MCF 10A (cell line): ENCODE data around the gene NDUFB5. TPM values are rescaled to one million over a fixed set of nuclear protein-coding genes. Genes with fewer than 3 reads are reported as not detected.
"Not testable (repeated sequence)": the region's sequence is repeated elsewhere in the genome, so short reads cannot be mapped to it uniquely, and the experiment has no call there.

Experiments used
- BruUV-seq: library from RNA; stranded (reverse); fragments of 400-500 nt; replicated peaks from 2 replicates; lab custom pipeline; 2021; lab: Mats Ljungman, UMichigan
- CTCF ChIA-PET: fragments of 300-600 bp; sonication (Branson Sonifier 250); formaldehyde crosslinking; extraction: SDS; loops from one replicate; lab custom pipeline; 2021; ENCODE audit warnings: antibody characterized with exemption, inconsistent platforms; lab: Yijun Ruan, JAX
- POLR2A ChIA-PET: fragments of 300-600, 350-650 bp; sonication (Branson Sonifier 250); formaldehyde crosslinking; extraction: SDS; loops from one replicate; lab custom pipeline; 2020; ENCODE audit warnings: antibody characterized with exemption, inconsistent platforms; lab: Yijun Ruan, JAX
- DNase-seq: peaks from one replicate; pipeline ENCODE4 v3.0.0-alpha.2; 2018; ENCODE audit not compliant: unreplicated experiment
- H3K27ac Mint-ChIP-seq: one replicate; pipeline ENCODE4 v1.8.0; 2022; ENCODE audit warnings: mild to moderate bottlenecking, low read depth, mixed read lengths; ENCODE audit not compliant: unreplicated experiment
- H3K27me3 Mint-ChIP-seq: one replicate; pipeline ENCODE4 v1.8.0; 2022; ENCODE audit warnings: mixed read lengths; ENCODE audit not compliant: insufficient read depth, unreplicated experiment
- H3K36me3 Mint-ChIP-seq: one replicate; pipeline ENCODE4 v1.8.0; 2022; ENCODE audit warnings: mild to moderate bottlenecking, moderate library complexity, mixed read lengths; ENCODE audit not compliant: insufficient read depth, unreplicated experiment
- H3K4me1 Mint-ChIP-seq: one replicate; pipeline ENCODE4 v1.8.0; 2022; ENCODE audit warnings: mixed read lengths; ENCODE audit not compliant: insufficient read depth, unreplicated experiment
- H3K4me3 Mint-ChIP-seq: one replicate; pipeline ENCODE4 v1.8.0; 2022; ENCODE audit warnings: mild to moderate bottlenecking, moderate library complexity, mixed read lengths; ENCODE audit not compliant: unreplicated experiment
- H3K9me3 Mint-ChIP-seq: one replicate; pipeline ENCODE4 v1.8.0; 2022; ENCODE audit warnings: mixed read lengths; ENCODE audit not compliant: unreplicated experiment
- CTCF ChIP-seq: fragments of 200-600 bp; IDR thresholded peaks from one replicate; pipeline ENCODE4 v1.8.0; 2022; ENCODE audit warnings: antibody characterized with exemption, mild to moderate bottlenecking; ENCODE audit not compliant: unreplicated experiment
- intact Hi-C: fragments of 100-400 bp; cut with micrococcal nuclease; formaldehyde crosslinking; loops from 2 replicates; pipeline ENCODE4 v1.14.1; 2022
- total RNA-seq: library from RNA; stranded (reverse); gene quantifications from 2 replicates; pipeline ENCODE4 v1.2.3, GENCODE V29; 2022

The NDUFB5 gene
- total RNA-seq, 1 experiment from 2014 or later = 115 TPM

- Mint-ChIP-seq H3K9me3 (no peaks in the 10 kb centered on the region), H3K36me3 (peaks cover 68% of the 10 kb centered on the region), H3K27me3 (no peaks in the 10 kb centered on the region), H3K27ac (no peak overlapping the region), H3K4me3 (no peak overlapping the region), H3K4me1 (no peaks in the 10 kb centered on the region)
- ChIA-PET CTCF (no interaction called here), POLR2A (no interaction called here)
- TF ChIP-seq CTCF = no peak
- intact Hi-C loops = no loop called here
- no TSS peak for BruUV-seq
- DNase-seq = no peak
Observed at GRCh38 chr3:179624451-179624850, 19.9 kb downstream of the NDUFB5 start.

GRCh38 chr3:179630753-179631451, 26.3 kb downstream of the NDUFB5 start:
- no peak overlapping the region for H3K27ac Mint-ChIP-seq
- no peaks in the 10 kb centered on the region for H3K27me3 Mint-ChIP-seq
- intact Hi-C loops = no loop called here
- TF ChIP-seq CTCF = no peak
- H3K4me3 Mint-ChIP-seq = no peak overlapping the region
- H3K9me3 Mint-ChIP-seq = no peaks in the 10 kb centered on the region
- POLR2A ChIA-PET = no interaction called here
- DNase-seq = no peak
- H3K4me1 Mint-ChIP-seq = no peaks in the 10 kb centered on the region
- H3K36me3 Mint-ChIP-seq = peaks cover 5% of the 10 kb centered on the region
- BruUV-seq = no TSS peak
- CTCF ChIA-PET = no interaction called here

- intact Hi-C loops = no loop called here
- H3K9me3 Mint-ChIP-seq = no peaks in the 10 kb centered on the region
Observed at GRCh38 chr3:179640469-179640868, 35.9 kb downstream of the NDUFB5 start.

GRCh38 chr3:179642871-179643270, 38.3 kb downstream of the NDUFB5 start:
- BruUV-seq = no TSS peak
- Mint-ChIP-seq H3K9me3 (no peaks in the 10 kb centered on the region), H3K27ac (no peak overlapping the region), H3K4me3 (no peak overlapping the region), H3K27me3 (no peaks in the 10 kb centered on the region), H3K4me1 (no peaks in the 10 kb centered on the region), H3K36me3 (peaks cover 6% of the 10 kb centered on the region)
- no peak for DNase-seq
- CTCF ChIA-PET = no interaction called here
- intact Hi-C loops = no loop called here
- POLR2A ChIA-PET = interaction anchor here (1.5 kb wide), 1 partner anchor 15 kb away, joined by 4 read pairs; no protein-coding TSS in a partner anchor
- TF ChIP-seq CTCF = no peak

More at GRCh38 chr3:179640469-179640868, 35.9 kb downstream of the NDUFB5 start:
- no peak for DNase-seq
- no TSS peak for BruUV-seq
- ChIA-PET CTCF (interaction anchor here (1.1 to 1.4 kb wide), 2 partner anchors 9 to 13 kb away, joined by 3 to 5 read pairs; partner anchors contain the start of gene USP13), POLR2A (no interaction called here)
- no peak overlapping the region for H3K27ac Mint-ChIP-seq
- H3K36me3 Mint-ChIP-seq = no peaks in the 10 kb centered on the region
- H3K27me3 Mint-ChIP-seq = no peaks in the 10 kb centered on the region
- no peak for TF ChIP-seq CTCF
- no peaks in the 10 kb centered on the region for H3K4me1 Mint-ChIP-seq
- H3K4me3 Mint-ChIP-seq = no peak overlapping the region

GRCh38 chr3:179643837-179644236, 39.2 kb downstream of the NDUFB5 start:
- H3K4me3 Mint-ChIP-seq, DNase-seq, H3K27me3 Mint-ChIP-seq, BruUV-seq, intact Hi-C loops, H3K4me1 Mint-ChIP-seq, H3K27ac Mint-ChIP-seq, H3K9me3 Mint-ChIP-seq, H3K36me3 Mint-ChIP-seq: not testable (repeated sequence)
- CTCF ChIA-PET = interaction anchor here (0.6 kb wide), 1 partner anchor 471 kb away, joined by 3 read pairs; no protein-coding TSS in a partner anchor
- POLR2A ChIA-PET = interaction anchor here (0.7 to 1.5 kb wide), 3 partner anchors 10 to 48 kb away, joined by 3 to 4 read pairs (median 3); no protein-coding TSS in a partner anchor
